Measurements from ENCODE around the gene EIF1. TPM values are rescaled to one million over a fixed set of nuclear protein-coding genes. Genes with fewer than 3 reads are reported as not detected.
"Not testable (repeated sequence)": the region's sequence is repeated elsewhere in the genome, so short reads cannot be mapped to it uniquely, and the experiment has no call there.

Gene EIF1
- 100 to 1,000 TPM; 222 to 842 (median 375) TPM for total RNA-seq

DNA sequence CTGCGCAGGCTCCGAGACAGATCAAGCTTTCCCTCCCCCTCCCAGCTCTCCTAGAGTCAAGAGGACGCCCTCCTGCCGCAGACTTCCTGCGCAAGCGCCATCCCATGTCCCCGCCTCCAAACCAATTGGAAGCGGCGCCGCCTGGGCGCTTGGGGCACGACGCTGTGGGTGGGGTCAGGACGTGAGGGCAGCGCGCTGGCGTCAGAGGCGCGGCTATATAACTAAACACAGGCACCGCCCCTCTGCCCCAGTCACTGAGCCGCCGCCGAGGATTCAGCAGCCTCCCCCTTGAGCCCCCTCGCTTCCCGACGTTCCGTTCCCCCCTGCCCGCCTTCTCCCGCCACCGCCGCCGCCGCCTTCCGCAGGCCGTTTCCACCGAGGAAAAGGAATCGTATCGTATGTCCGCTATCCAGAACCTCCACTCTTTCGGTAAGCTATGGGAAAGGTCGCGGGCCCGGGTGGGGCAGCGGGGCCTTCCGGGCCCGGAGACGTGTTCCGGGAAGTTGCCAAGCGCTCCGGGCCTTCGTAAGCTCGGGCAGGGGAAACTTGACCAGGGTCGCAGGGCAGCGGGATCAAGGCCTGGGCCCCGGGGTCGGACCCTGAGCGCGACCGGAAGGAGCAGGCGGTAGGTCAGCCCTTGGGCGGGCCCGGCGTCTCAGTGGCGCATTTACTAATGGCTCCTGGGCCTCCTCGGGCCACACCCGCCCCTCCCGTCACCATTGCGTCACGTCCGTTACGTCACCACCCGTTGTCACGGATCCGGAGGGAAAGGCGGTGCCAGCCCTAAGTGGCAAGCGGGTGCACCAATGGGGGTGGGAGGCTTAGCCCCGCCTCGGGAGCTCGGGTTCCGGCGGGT is at the start of gene EIF1:
EIF1 (plus strand) TSS at position 245 of the 856 bp plus-strand sequence; CDS start at position 399, 154 bp downstream.
- TF ChIP-seq, protein P1, sequence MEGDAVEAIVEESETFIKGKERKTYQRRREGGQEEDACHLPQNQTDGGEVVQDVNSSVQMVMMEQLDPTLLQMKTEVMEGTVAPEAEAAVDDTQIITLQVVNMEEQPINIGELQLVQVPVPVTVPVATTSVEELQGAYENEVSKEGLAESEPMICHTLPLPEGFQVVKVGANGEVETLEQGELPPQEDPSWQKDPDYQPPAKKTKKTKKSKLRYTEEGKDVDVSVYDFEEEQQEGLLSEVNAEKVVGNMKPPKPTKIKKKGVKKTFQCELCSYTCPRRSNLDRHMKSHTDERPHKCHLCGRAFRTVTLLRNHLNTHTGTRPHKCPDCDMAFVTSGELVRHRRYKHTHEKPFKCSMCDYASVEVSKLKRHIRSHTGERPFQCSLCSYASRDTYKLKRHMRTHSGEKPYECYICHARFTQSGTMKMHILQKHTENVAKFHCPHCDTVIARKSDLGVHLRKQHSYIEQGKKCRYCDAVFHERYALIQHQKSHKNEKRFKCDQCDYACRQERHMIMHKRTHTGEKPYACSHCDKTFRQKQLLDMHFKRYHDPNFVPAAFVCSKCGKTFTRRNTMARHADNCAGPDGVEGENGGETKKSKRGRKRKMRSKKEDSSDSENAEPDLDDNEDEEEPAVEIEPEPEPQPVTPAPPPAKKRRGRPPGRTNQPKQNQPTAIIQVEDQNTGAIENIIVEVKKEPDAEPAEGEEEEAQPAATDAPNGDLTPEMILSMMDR (IDR thresholded peaks at IDR 0.05 in 4 of 5, conservative IDR thresholded peaks at IDR 0.05 in 1 of 5) = no peak
- peak; percentile 100 for TF ChIP-seq POLR2A (IDR thresholded peaks at IDR 0.05)
- Histone ChIP-seq H3K4me3 (peak within 1 kb of the TSS; percentile 94 to 100 (median 96)), H3K27me3 (no peaks in the 10 kb centered on the region), H3K36me3 (peaks cover 12 to 44% of the 10 kb centered on the region in 2 donors), H3K4me1 (peaks cover 28 to 30% of the 10 kb centered on the region in 2 donors), H3K9me3 (no peaks in the 10 kb centered on the region), H3K27ac (peak within 1 kb of the TSS; percentile 99 to 100 (median 100))
- intact Hi-C loops (cut with DNase I; ENCODE audit: low total_unique reads) = loop anchor here (1.0 to 5.0 kb wide), 5 partner anchors 8 to 1370 kb away; partner anchors contain the start of gene JUP
- ATAC-seq (peak; percentile 85 to 87), DNase-seq (peak; percentile 100)
- in situ Hi-C loops (cut with MboI; ENCODE audit: low sequenced_read_pairs in 4 of 4) = no loop called here

DNA sequence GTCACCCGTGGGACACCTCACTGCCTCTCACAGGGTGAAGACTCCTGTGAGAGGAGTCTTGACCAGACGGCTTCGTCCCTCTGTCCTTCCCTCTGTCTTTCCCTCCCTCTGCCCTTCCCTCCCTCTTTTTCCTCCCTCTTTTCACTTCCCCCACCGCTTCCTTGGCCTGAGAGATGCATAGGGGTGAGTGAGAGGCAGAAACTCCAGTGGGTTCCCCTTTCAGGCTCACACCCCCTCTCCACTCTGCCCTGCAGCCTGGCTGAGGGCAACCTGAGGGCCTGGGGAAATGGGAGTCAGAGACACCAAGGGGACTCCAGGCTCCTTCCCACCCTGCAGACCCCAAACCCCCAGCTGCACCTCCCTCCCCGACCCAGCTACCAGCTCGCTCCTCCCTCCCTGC is 49.7 kb upstream of the EIF1 start:
- in situ Hi-C loops (cut with MboI; ENCODE audit: low sequenced_read_pairs in 4 of 4) (no loop called here), intact Hi-C loops (cut with DNase I; ENCODE audit: low total_unique reads) (no loop called here)
- Histone ChIP-seq H3K4me3 (no peak overlapping the region), H3K9me3 (no peaks in the 10 kb centered on the region), H3K27ac (no peak overlapping the region), H3K4me1 (peaks cover 0 to 2% of the 10 kb centered on the region in 2 donors), H3K36me3 (no peaks in the 10 kb centered on the region), H3K27me3 (no peaks in the 10 kb centered on the region)
- ATAC-seq (no peak), DNase-seq (no peak)
- TF ChIP-seq POLR2A (IDR thresholded peaks at IDR 0.05) = no peak
- TF ChIP-seq, protein P1 (IDR thresholded peaks at IDR 0.05 in 4 of 5, conservative IDR thresholded peaks at IDR 0.05 in 1 of 5) = no peak

DNA sequence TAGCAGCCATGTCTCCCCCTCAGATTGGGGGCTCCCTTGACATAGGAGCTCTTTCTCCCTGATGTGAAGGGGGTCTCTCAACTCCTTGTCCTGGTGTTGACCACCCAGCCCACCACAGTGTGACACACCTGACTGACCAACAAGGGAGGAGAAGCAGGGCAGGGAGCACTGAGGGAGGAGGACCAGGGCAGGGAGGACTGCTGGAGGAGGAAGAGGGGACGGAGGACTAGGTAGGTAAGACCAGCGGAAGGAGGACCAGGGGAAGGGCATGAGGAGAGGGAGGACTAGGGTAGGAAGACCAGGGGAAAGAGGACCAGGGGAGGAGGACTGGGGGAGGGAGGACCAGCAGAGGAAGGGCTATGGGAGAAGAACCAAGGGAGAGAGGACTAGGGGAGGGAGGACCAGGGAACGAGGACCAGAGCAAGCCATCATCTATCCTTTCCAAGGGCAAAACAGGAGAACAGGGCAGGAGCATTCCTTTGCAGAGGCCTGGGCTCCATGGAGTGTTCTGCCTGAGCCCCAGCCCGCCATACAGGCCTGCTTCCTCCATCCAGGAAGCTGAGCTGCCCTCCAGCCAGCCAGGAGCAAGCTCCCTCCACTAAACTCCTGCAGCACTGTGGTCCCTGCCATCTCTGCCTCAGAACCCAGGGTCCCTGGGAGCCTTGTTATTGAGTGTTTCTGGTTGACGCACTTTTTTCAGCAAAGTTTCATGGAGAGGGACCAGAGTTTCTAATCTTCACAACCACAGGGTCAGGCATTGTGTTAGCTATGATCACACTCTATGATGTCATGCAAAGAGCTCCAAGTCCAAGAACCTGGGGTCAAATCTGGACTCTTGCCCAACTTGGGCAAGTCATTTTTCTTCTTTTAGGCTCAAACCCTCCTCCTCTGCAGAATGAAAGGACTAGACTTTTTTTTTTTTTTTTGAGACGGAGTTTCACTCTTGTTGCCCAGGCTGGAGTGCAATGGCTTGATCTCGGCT is 48.9 kb upstream of the EIF1 start:
- Histone ChIP-seq H3K27me3 (no peaks in the 10 kb centered on the region), H3K9me3 (no peaks in the 10 kb centered on the region), H3K4me3 (no peak overlapping the region), H3K36me3 (no peaks in the 10 kb centered on the region), H3K27ac (no peak overlapping the region), H3K4me1 (peaks cover 0 to 2% of the 10 kb centered on the region in 2 donors)
- ATAC-seq (no peak), DNase-seq (no peak)
- in situ Hi-C loops (cut with MboI; ENCODE audit: low sequenced_read_pairs in 4 of 4) = loop anchor here in 3 of 4 donors (10.0 kb wide), 2 partner anchors 85 to 735 kb away; no protein-coding TSS in a partner anchor
- intact Hi-C loops (cut with DNase I; ENCODE audit: low total_unique reads) = no loop called here
- TF ChIP-seq POLR2A (IDR thresholded peaks at IDR 0.05) = no peak
- TF ChIP-seq, protein P1 (IDR thresholded peaks at IDR 0.05 in 4 of 5, conservative IDR thresholded peaks at IDR 0.05 in 1 of 5) = no peak

DNA sequence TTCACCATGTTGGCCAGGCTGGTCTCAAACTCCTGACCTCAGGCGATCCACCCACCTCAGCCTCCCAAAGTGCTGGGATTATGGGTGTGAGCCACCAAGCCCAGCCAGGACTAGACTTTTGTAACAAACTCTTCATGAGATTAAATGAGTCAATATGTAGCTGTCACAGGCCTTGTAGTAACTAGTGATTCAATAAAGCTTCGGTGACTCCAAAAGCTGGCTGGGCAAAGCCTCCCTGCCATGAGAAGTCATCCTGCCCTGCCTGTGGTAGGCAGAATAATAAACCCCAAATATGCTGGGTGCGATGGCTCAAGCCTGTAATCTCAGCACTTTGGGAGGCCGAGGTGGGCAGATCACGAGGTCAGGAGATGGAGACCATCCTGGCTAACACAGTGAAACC is 48.1 kb upstream of the EIF1 start:
- H3K27me3 ChIP-seq; H3K9me3 ChIP-seq; H3K4me3 ChIP-seq; H3K4me1 ChIP-seq; H3K27ac ChIP-seq; H3K36me3 ChIP-seq; DNase-seq; intact Hi-C loops (cut with DNase I; ENCODE audit: low total_unique reads); ATAC-seq: not testable (repeated sequence)
- in situ Hi-C loops (cut with MboI; ENCODE audit: low sequenced_read_pairs in 4 of 4) = loop anchor here in 3 of 4 donors (10.0 kb wide), 2 partner anchors 86 to 736 kb away; no protein-coding TSS in a partner anchor

Measured in gastrocnemius medialis (tissue), 4 donors.